Type B pancreatic cell (in vitro differentiated cells): ENCODE results near the gene HCN2. TPM values are rescaled to one million over a fixed set of nuclear protein-coding genes. Genes with fewer than 3 reads are reported as not detected.

Experiments used
- DNase-seq: peaks from one replicate; pipeline ENCODE4 v3.0.0; 2021; ENCODE audit warnings: mixed read lengths; ENCODE audit not compliant: unreplicated experiment; ENCODE audit errors: extremely low spot score
- H3K27ac Mint-ChIP-seq: 2 replicates; pipeline ENCODE4 v1.8.0; 2021; ENCODE audit warnings: mild to moderate bottlenecking, mixed read lengths
- H3K27me3 Mint-ChIP-seq: 2 replicates; pipeline ENCODE4 v1.8.0; 2021; ENCODE audit warnings: mixed read lengths
- H3K36me3 Mint-ChIP-seq: 2 replicates; pipeline ENCODE4 v1.8.0; 2021; ENCODE audit warnings: mixed read lengths
- H3K4me1 Mint-ChIP-seq: one replicate; pipeline ENCODE4 v1.8.0; 2021; ENCODE audit warnings: mixed read lengths; ENCODE audit not compliant: unreplicated experiment
- H3K4me3 Mint-ChIP-seq: 2 replicates; pipeline ENCODE4 v1.8.0; 2021; ENCODE audit warnings: mild to moderate bottlenecking, mixed read lengths
- H3K9me3 Mint-ChIP-seq: 2 replicates; pipeline ENCODE4 v1.8.0; 2021; ENCODE audit warnings: mixed read lengths
- total RNA-seq: library from RNA; stranded (reverse); gene quantifications from 2 replicates; pipeline ENCODE4 v1.2.1, GENCODE V29; 2021; ENCODE audit warnings: low replicate concordance
- TF ChIP-seq, protein P1 (sequence below): fragments of 200-600 bp; sonication (generic); conservative IDR thresholded peaks from 2 replicates; pipeline ENCODE4 v1.5.0; 2021; ENCODE audit warnings: antibody characterized with exemption, mild to moderate bottlenecking

The HCN2 gene
- total RNA-seq, 1 donor from 2014 or later = 1.4 TPM

DNA sequence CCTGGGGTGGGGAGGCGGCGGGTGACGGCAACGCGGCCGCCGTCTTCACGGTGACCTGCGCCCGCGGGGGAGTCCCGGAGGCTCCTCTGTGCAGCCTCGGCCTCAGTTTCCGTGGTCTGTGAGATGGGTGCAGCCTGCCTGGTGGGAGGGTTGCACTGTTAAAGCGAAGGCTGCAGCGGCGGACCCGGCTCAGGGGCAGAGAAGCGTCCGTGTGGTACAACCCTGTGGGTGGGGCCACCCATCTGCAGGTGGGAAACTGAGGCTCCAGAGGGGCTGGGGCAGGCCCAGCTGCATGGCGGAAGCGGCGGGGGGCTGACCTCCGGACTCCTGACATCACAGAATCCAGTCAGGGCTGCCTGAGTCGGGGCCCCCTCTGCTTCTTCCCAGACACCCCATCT, 50.5 kb downstream of the HCN2 start:
- TF ChIP-seq, protein P1, sequence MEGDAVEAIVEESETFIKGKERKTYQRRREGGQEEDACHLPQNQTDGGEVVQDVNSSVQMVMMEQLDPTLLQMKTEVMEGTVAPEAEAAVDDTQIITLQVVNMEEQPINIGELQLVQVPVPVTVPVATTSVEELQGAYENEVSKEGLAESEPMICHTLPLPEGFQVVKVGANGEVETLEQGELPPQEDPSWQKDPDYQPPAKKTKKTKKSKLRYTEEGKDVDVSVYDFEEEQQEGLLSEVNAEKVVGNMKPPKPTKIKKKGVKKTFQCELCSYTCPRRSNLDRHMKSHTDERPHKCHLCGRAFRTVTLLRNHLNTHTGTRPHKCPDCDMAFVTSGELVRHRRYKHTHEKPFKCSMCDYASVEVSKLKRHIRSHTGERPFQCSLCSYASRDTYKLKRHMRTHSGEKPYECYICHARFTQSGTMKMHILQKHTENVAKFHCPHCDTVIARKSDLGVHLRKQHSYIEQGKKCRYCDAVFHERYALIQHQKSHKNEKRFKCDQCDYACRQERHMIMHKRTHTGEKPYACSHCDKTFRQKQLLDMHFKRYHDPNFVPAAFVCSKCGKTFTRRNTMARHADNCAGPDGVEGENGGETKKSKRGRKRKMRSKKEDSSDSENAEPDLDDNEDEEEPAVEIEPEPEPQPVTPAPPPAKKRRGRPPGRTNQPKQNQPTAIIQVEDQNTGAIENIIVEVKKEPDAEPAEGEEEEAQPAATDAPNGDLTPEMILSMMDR = no peak
- no peak for DNase-seq
- no peak overlapping the region for H3K4me3 Mint-ChIP-seq
- H3K4me1 Mint-ChIP-seq = peaks cover 4% of the 10 kb centered on the region
- no peaks in the 10 kb centered on the region for H3K36me3 Mint-ChIP-seq
- H3K9me3 Mint-ChIP-seq = no peaks in the 10 kb centered on the region
- H3K27me3 Mint-ChIP-seq = peaks cover 4% of the 10 kb centered on the region
- H3K27ac Mint-ChIP-seq = no peak overlapping the region

DNA sequence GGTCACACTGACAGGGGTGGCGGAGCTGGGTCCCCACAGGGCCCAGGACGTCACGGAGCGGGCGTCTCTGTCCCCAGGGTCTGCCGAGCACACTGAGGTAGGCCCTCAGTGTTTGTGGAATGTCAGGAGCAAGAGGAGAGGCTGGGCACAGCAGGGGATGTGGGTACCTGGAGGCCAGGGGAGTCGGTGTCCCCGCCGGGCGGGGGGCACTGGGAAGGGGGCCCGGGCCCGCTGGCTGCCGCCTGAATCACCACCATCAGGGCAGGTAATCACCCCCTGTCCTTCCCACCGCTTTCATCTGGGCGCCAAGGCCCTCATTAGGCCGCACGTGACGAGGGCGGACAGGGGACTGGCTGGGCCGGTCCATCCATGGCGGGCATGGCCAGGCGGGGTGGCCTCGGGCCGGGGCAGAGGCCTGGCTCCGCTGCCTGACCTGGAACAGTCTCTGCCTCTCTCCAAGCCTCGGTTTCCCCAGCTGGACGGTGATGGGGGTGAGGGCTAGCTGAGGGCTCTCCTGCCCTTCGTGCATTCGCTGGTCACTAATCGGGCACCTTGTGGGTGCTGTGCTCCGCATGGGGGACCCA, 51.0 kb downstream of the HCN2 start:
- H3K9me3 Mint-ChIP-seq = no peaks in the 10 kb centered on the region
- no peaks in the 10 kb centered on the region for H3K36me3 Mint-ChIP-seq
- no peak for DNase-seq
- no peak overlapping the region for H3K4me3 Mint-ChIP-seq
- peaks cover 4% of the 10 kb centered on the region for H3K27me3 Mint-ChIP-seq
- H3K27ac Mint-ChIP-seq = no peak overlapping the region
- TF ChIP-seq, protein P1 = no peak
- peaks cover 4% of the 10 kb centered on the region for H3K4me1 Mint-ChIP-seq

DNA sequence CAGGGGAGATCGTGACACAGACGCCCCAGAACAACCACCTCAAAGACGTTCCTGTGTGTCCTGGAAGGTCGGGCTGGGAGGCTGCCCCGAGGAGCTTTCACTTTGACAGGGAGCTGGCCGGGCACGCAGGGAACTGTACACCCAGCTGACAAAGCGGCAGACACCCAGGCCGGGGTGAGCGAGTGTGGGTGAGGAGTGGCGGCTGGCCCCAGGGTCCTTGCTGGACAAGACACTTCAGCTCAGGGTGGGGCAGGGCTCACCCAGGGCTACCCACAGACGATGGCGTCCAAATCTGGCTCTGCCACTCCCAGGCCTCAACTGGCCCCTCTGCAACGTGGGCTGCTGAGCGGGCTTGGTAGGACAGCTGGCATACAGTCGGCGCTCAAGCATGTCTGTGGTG, 52.0 kb downstream of the HCN2 start:
- no peaks in the 10 kb centered on the region for H3K9me3 Mint-ChIP-seq
- H3K4me1 Mint-ChIP-seq = peaks cover 4% of the 10 kb centered on the region

DNA sequence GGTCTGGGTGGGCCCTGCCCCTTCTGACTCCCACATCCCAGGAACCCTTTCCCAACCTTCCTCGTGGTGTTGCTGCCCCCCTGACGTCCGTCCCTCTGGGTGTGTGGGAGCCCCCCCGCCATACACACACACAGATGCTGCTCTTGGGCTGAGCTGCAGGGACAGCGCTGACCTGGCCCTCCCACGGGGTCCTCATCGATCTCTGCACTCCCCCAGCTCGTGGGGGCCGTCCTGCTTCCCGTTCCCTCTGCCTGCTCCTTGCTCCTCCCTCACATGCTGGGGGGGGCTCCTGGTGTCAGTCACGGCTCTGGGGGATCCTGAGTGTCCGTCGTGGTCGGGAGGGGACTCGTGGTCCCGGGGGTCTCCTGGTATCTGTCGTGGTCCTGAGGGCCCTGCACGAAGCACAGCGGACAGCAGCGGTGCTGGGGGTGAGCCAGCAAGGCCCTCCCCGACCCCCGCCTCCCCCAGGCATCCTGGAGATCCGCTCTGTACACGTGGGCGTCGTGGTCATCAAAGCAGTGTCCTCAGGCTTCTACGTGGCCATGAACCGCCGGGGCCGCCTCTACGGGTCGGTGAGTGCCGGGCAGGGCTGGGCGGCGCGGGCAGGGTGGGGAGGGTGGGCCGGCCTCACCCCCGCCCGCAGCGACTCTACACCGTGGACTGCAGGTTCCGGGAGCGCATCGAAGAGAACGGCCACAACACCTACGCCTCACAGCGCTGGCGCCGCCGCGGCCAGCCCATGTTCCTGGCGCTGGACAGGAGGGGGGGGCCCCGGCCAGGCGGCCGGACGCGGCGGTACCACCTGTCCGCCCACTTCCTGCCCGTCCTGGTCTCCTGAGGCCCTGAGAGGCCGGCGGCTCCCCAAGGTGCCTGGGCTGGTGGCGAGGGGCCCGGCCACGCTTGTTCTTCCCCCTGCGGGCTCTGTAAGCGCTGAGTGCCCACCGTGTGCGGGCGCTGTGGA, 53.4 kb downstream of the HCN2 start:
- no peak overlapping the region for H3K27ac Mint-ChIP-seq
- TF ChIP-seq, protein P1 = no peak
- no peak for DNase-seq
- peaks cover 4% of the 10 kb centered on the region for H3K27me3 Mint-ChIP-seq
- no peaks in the 10 kb centered on the region for H3K36me3 Mint-ChIP-seq
- H3K4me1 Mint-ChIP-seq = peaks cover 4% of the 10 kb centered on the region
- no peak overlapping the region for H3K4me3 Mint-ChIP-seq
- H3K9me3 Mint-ChIP-seq = no peaks in the 10 kb centered on the region

More for the DNA sequence above, 52.0 kb downstream of the HCN2 start:
- Mint-ChIP-seq H3K27me3 (peaks cover 4% of the 10 kb centered on the region), H3K36me3 (no peaks in the 10 kb centered on the region), H3K27ac (peak overlapping the region; percentile 36), H3K4me3 (no peak overlapping the region)
- DNase-seq = no peak
- TF ChIP-seq, protein P1 = no peak

DNA sequence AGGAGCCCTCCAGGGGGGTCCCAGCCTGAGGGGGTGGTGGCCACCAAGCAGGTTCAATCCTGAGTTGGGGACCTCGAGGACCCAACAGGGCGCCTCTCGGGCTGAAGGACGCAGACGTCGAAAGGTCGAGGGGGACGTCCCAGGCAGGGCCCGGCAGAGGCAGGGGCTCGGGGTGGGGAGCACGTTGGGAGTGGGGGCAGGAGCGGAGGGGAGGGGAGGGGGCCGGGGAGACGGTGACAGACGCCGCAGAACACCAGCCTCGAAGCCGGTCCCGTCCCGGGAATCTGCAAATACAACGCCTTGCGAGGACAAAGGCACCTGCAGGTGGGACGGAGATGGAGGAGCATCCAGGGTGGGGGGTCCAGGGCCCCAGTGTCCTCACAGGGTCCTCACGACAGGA, 54.1 kb downstream of the HCN2 start:
- TF ChIP-seq, protein P1 = no peak
- DNase-seq = no peak
- Mint-ChIP-seq H3K4me1 (peaks cover 4% of the 10 kb centered on the region), H3K9me3 (no peaks in the 10 kb centered on the region), H3K27ac (no peak overlapping the region), H3K27me3 (peaks cover 4% of the 10 kb centered on the region), H3K4me3 (no peak overlapping the region), H3K36me3 (no peaks in the 10 kb centered on the region)
